HCT116 (cell line): Measurements from ENCODE around the gene KIRREL1. TPM values are rescaled to one million over a fixed set of nuclear protein-coding genes. Genes with fewer than 3 reads are reported as not detected.

Source experiments
- ATAC-seq: fragments of 200-7000 bp; cut with Tn5 transposase; 2 replicates; pipeline ENCODE4 v1.9.1; 2020; ENCODE audit warnings: mild to moderate bottlenecking, moderate library complexity
- BruUV-seq: library from RNA; stranded (reverse); fragments of 400-500 nt; replicated peaks from 2 replicates; lab custom pipeline; 2021; lab: Mats Ljungman, UMichigan
- CTCF ChIA-PET: fragments of 300-600 bp; sonication (Branson Sonifier 250); formaldehyde crosslinking; loops from one replicate; lab custom pipeline; 2021; ENCODE audit warnings: antibody characterized with exemption; lab: Charles Lee
- POLR2A ChIA-PET: fragments of 300-600, 350-600 bp; sonication (Branson Sonifier 250); formaldehyde crosslinking; loops from one replicate; lab custom pipeline; 2021; ENCODE audit warnings: antibody characterized with exemption; lab: Charles Lee
- RAD21 ChIA-PET, 2 experiments: fragments of 300-600 bp; sonication (Branson Sonifier 250); formaldehyde crosslinking; loops; one replicate each; lab custom pipeline; 2023; ENCODE audit warnings: low total read pairs in 2 of 2; ENCODE audit not compliant: uncharacterized antibody in 2 of 2, unreplicated experiment in 2 of 2, low non-redundant PET in 1 of 2; lab: Charles Lee
- DNase-seq: peaks from one replicate; pipeline ENCODE4 v3.0.0-alpha.2; 2010; ENCODE audit warnings: low read depth, low spot score
- H2AFZ ChIP-seq: fragments of 200-600 bp; shearing (Covaris generic), sonication (generic); 2 replicates; pipeline ENCODE4 v1.6.1; 2017; ENCODE audit warnings: low read depth, mixed run types, mixed read lengths, antibody characterized with exemption, low read length; ENCODE audit not compliant: poor library complexity, severe bottlenecking
- H3K27ac ChIP-seq: 2 replicates; pipeline ENCODE4 v1.5.1; 2012; ENCODE audit warnings: low read depth, low read length
- H3K27me3 ChIP-seq: fragments of 200-600 bp; sonication (generic); 2 replicates; pipeline ENCODE4 v1.6.1; 2016; ENCODE audit warnings: mixed run types, low read length, mixed read lengths; ENCODE audit not compliant: insufficient read depth
- H3K36me3 ChIP-seq, 2 experiments: fragments of 200-500 bp in 1 of 2; fragments of 200-600 bp in 1 of 2; sonication (Bioruptor generic) in 1 of 2; sonication (generic) in 1 of 2; 2 replicates each; pipeline versions ENCODE4 v1.5.1 to v1.6.1; 2014 to 2016; ENCODE audit warnings: low read length in 2 of 2, inconsistent platforms in 1 of 2, mixed read lengths in 1 of 2, mixed run types in 1 of 2; ENCODE audit not compliant: insufficient read depth in 2 of 2, control insufficient read depth in 1 of 2
- H3K4me1 ChIP-seq, 2 experiments: fragments of 200-600 bp in 1 of 2; sonication (generic) in 1 of 2; 2 replicates each; pipeline versions ENCODE4 v1.5.1 to v1.6.1; 2012 to 2017; ENCODE audit warnings: low read length in 2 of 2, inconsistent platforms in 1 of 2, mild to moderate bottlenecking in 1 of 2, mixed read lengths in 1 of 2, mixed run types in 1 of 2, moderate library complexity in 1 of 2; ENCODE audit not compliant: insufficient read depth in 2 of 2, control insufficient read depth in 1 of 2
- H3K4me2 ChIP-seq: fragments of 200-600 bp; sonication (generic); 2 replicates; pipeline ENCODE4 v1.6.1; 2017; ENCODE audit warnings: mixed run types, low read length, mixed read lengths
- H3K4me3 ChIP-seq, 2 experiments: fragments of 200-600 bp in 1 of 2; sonication (generic) in 1 of 2; replicated peaks in 1 of 2; 2 replicates each; pipeline ENCODE4 v1.5.1; 2011 to 2016; ENCODE audit warnings: low read length in 2 of 2, control low read depth in 1 of 2, low read depth in 1 of 2, mild to moderate bottlenecking in 1 of 2, mixed read lengths in 1 of 2, mixed run types in 1 of 2
- H3K79me2 ChIP-seq: fragments of 200-600 bp; sonication (generic); 2 replicates; pipeline ENCODE4 v1.6.1; 2017; ENCODE audit warnings: mild to moderate bottlenecking, mixed run types, low read length, moderate library complexity, mixed read lengths; ENCODE audit not compliant: insufficient read depth
- H3K9ac ChIP-seq: fragments of 200-600 bp; sonication (generic); 2 replicates; pipeline ENCODE4 v1.6.1; 2016; ENCODE audit warnings: low read length, mixed read lengths
- H3K9me2 ChIP-seq: fragments of 200-600 bp; sonication (generic), shearing (Covaris generic); 2 replicates; pipeline ENCODE4 v1.6.1; 2017; ENCODE audit warnings: mixed run types, mild to moderate bottlenecking, moderate library complexity; ENCODE audit not compliant: insufficient read depth
- H3K9me3 ChIP-seq, 2 experiments: fragments of 200-500 bp in 1 of 2; fragments of 200-600 bp in 1 of 2; sonication (Bioruptor generic) in 1 of 2; sonication (generic) in 1 of 2; 2 replicates each; pipeline ENCODE4 v1.6.1; 2014 to 2017; ENCODE audit warnings: low read length in 2 of 2, mixed read lengths in 2 of 2, inconsistent platforms in 1 of 2, low read depth in 1 of 2, mild to moderate bottlenecking in 1 of 2, mixed run types in 1 of 2, moderate library complexity in 1 of 2; ENCODE audit not compliant: control insufficient read depth in 1 of 2, insufficient read depth in 1 of 2
- H4K20me1 ChIP-seq: fragments of 200-600 bp; sonication (generic), shearing (Covaris generic); 2 replicates; pipeline ENCODE4 v1.6.1; 2017; ENCODE audit warnings: mixed run types, mild to moderate bottlenecking, moderate library complexity; ENCODE audit not compliant: insufficient read depth
- ATF3 ChIP-seq: IDR thresholded peaks from 2 replicates; pipeline ENCODE4 v1.6.1; 2012
- CTCF ChIP-seq, 3 experiments: fragments of 200-600 bp in 1 of 3; sonication (generic) in 1 of 3; IDR thresholded peaks in 2 of 3; conservative IDR thresholded peaks in 1 of 3; 2 replicates each; pipeline ENCODE4 v1.5.1; 2012 to 2017; ENCODE audit warnings: low read depth in 2 of 3, low read length in 2 of 3, antibody characterized with exemption in 1 of 3, borderline replicate concordance in 1 of 3, control low read depth in 1 of 3, mild to moderate bottlenecking in 1 of 3, mixed read lengths in 1 of 3, mixed run types in 1 of 3, moderate library complexity in 1 of 3; ENCODE audit not compliant: insufficient read depth in 1 of 3
- EGR1 ChIP-seq: IDR thresholded peaks from 2 replicates; pipeline ENCODE4 v1.6.1; 2012; ENCODE audit warnings: low read depth
- EZH2phosphoT487 ChIP-seq: fragments of 200-600 bp; IDR thresholded peaks from 2 replicates; pipeline ENCODE4 v1.6.1; 2018; ENCODE audit warnings: antibody characterized with exemption, borderline replicate concordance
- FOSL1 ChIP-seq: IDR thresholded peaks from 2 replicates; pipeline ENCODE4 v1.6.1; 2012; ENCODE audit warnings: low read depth
- RAD21 ChIP-seq: IDR thresholded peaks from 2 replicates; pipeline ENCODE4 v1.6.1; 2012; ENCODE audit warnings: low read depth, mild to moderate bottlenecking
- REST ChIP-seq: IDR thresholded peaks from 2 replicates; pipeline ENCODE4 v1.6.1; 2012; ENCODE audit warnings: low read depth
- SP1 ChIP-seq: IDR thresholded peaks from 2 replicates; pipeline ENCODE4 v1.6.1; 2012; ENCODE audit warnings: low read depth
- TCF7L2 ChIP-seq: IDR thresholded peaks from 2 replicates; pipeline ENCODE4 v1.7.0; 2011; ENCODE audit warnings: borderline replicate concordance, inconsistent platforms; ENCODE audit not compliant: insufficient read depth, insufficient read length; ENCODE audit errors: extremely low read depth
- ZBTB33 ChIP-seq: IDR thresholded peaks from 2 replicates; pipeline ENCODE4 v1.6.1; 2011; ENCODE audit warnings: mild to moderate bottlenecking, low read length, moderate library complexity; ENCODE audit not compliant: insufficient replicate concordance; ENCODE audit errors: extremely low read depth
- ZFX ChIP-seq: fragments of 450-650 bp; IDR thresholded peaks from 2 replicates; pipeline ENCODE4 v1.6.1; 2017
- ZNF274 ChIP-seq: fragments of 200-500 bp; sonication (Bioruptor generic); IDR thresholded peaks from 2 replicates; pipeline ENCODE4 v1.6.1; 2014; ENCODE audit warnings: mild to moderate bottlenecking, low read depth, low read length, inconsistent platforms
- intact Hi-C: fragments of 100-400 bp; cut with micrococcal nuclease; formaldehyde crosslinking; loops from 2 replicates; pipeline ENCODE4 v1.10.0; 2022
- total RNA-seq: library from RNA; stranded (reverse); gene quantifications from one replicate; pipeline ENCODE4 v1.2.1, GENCODE V29; 2021; ENCODE audit not compliant: unreplicated experiment

KIRREL1 gene
- total RNA-seq, 1 experiment from 2014 or later = 20.0 TPM

- no TSS peak for BruUV-seq
- Histone ChIP-seq H2AFZ (no peak overlapping the region), H3K4me2 (no peak overlapping the region), H3K79me2 (no peaks in the 10 kb centered on the region), H3K4me1 (peaks cover 0 to 10% of the 10 kb centered on the region in 2 experiments; a peak in 2 of 4 replicates), H3K27me3 (peaks cover 7% of the 10 kb centered on the region; the same call in 1 of the 2 replicates), H3K9me3 (no peaks in the 10 kb centered on the region), H3K27ac (no peak overlapping the region), H3K36me3 (no peaks in the 10 kb centered on the region), H3K9me2 (no peaks in the 10 kb centered on the region), H3K4me3 (no peak overlapping the region), H3K9ac (no peak overlapping the region), H4K20me1 (no peaks in the 10 kb centered on the region)
- intact Hi-C loops = loop anchor here (10.0 kb wide), 1 partner anchor 1109 kb away; the partner anchor contains the start of gene AIM2
- RAD21 ChIA-PET = no interaction called here
- TF ChIP-seq ZNF274 = no peak
- TF ChIP-seq ZFX = no peak
- TF ChIP-seq SP1 = no peak
- TF ChIP-seq REST = no peak
- no peak for TF ChIP-seq EZH2phosphoT487
- TF ChIP-seq FOSL1 = no peak
- no peak for TF ChIP-seq CTCF (IDR thresholded peaks at IDR 0.05 in 2 of 3, conservative IDR thresholded peaks at IDR 0.05 in 1 of 3; ENCODE audit: borderline replicate concordance in 1 of 3, insufficient read depth in 1 of 3, low read depth in 2 of 3, low read length in 2 of 3)
- TF ChIP-seq RAD21 = no peak
- no peak for TF ChIP-seq TCF7L2
- no peak for TF ChIP-seq ATF3
- no peak for TF ChIP-seq ZBTB33
- no peak for TF ChIP-seq EGR1
- DNase-seq (no peak), ATAC-seq (no peak)
- CTCF ChIA-PET = interaction anchor here (16.1 kb wide), 1 partner anchor 154 kb away, joined by 393 read pairs; no protein-coding TSS in a partner anchor
- POLR2A ChIA-PET = no interaction called here
Observed at GRCh38 chr1:157965584-157965983, 27.9 kb upstream of the KIRREL1 start.
